LNCaP clone FGC (cell line): ENCODE results near the gene UGGT2.

ENCODE experiments used
- DNase-seq: peaks from one replicate; pipeline ENCODE4 v3.0.0-alpha.2; 2011; ENCODE audit warnings: low read depth
- H3K4me3 ChIP-seq: 2 replicates; pipeline ENCODE4 v1.5.1; 2011; ENCODE audit warnings: mild to moderate bottlenecking, low read depth, low read length, control low read depth
- TF ChIP-seq, protein P1 (sequence below): IDR thresholded peaks from 2 replicates; pipeline ENCODE4 v1.5.1; 2012; ENCODE audit warnings: mild to moderate bottlenecking; ENCODE audit not compliant: control insufficient read depth, insufficient read depth; ENCODE audit errors: extremely low read depth

Gene UGGT2

DNA sequence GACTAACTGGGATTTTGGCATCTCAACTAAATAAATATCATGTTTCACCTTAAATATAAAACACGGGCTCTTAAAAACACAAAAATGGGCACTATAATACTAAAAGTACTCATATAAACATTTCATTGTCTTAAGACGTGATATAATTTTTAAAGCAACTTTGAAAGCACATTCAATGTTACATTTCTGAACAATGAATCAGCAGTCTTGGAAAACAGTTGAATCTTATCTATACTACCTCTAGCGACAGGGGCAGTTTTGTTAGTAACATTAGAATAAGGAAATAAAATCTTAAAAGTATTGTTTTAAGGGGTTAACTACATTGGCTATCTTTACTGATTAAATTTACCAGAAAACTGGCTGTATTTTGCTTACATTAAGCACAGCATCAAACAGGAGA lies 156.9 kb downstream of the UGGT2 start:
- DNase-seq, result no peak
- no peak overlapping the region for H3K4me3 ChIP-seq
- TF ChIP-seq, protein P1, sequence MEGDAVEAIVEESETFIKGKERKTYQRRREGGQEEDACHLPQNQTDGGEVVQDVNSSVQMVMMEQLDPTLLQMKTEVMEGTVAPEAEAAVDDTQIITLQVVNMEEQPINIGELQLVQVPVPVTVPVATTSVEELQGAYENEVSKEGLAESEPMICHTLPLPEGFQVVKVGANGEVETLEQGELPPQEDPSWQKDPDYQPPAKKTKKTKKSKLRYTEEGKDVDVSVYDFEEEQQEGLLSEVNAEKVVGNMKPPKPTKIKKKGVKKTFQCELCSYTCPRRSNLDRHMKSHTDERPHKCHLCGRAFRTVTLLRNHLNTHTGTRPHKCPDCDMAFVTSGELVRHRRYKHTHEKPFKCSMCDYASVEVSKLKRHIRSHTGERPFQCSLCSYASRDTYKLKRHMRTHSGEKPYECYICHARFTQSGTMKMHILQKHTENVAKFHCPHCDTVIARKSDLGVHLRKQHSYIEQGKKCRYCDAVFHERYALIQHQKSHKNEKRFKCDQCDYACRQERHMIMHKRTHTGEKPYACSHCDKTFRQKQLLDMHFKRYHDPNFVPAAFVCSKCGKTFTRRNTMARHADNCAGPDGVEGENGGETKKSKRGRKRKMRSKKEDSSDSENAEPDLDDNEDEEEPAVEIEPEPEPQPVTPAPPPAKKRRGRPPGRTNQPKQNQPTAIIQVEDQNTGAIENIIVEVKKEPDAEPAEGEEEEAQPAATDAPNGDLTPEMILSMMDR, result no peak

DNA sequence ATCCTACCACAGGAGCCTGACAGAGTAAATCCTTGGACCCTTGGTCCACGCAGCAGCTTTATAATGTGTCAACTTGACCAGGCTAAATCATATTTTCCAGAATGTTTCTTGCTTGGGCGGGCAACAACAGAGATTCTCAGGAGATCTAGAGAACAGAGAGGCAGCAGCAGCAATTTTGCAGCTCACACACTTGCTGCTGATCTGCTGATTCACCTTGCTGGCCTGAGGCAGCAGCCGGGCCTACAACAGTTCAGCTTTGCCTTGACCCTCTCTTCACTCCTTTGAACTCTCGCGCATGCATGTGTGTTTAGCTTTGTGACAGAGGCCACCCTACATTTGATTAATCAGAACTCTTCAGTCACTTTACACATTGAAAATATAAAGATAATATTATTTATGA lies 159.3 kb downstream of the UGGT2 start:
- no peak for DNase-seq
- TF ChIP-seq, protein P1, result no peak
- no peak overlapping the region for H3K4me3 ChIP-seq

DNA sequence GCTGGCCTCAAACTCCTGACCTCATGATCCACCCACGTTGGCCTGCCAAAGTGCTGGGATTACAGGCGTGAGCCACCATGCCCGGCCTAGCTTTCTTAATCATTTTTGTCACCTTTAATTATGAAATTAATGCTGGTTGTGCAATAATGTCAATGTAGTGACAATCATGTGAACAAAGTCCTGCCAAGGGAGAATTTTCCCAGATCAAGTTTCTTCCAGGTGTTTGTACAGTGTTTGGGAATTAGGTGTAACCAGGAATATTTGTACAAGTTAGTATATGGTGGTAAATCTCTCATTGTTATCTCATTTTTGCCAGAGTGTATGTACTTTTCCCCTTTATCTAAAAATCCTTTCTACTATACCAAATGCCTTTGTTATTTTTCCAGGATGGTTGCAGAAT lies 171.1 kb downstream of the UGGT2 start:
- DNase-seq, result no peak
- H3K4me3 ChIP-seq, result no peak overlapping the region
- TF ChIP-seq, protein P1, result no peak

DNA sequence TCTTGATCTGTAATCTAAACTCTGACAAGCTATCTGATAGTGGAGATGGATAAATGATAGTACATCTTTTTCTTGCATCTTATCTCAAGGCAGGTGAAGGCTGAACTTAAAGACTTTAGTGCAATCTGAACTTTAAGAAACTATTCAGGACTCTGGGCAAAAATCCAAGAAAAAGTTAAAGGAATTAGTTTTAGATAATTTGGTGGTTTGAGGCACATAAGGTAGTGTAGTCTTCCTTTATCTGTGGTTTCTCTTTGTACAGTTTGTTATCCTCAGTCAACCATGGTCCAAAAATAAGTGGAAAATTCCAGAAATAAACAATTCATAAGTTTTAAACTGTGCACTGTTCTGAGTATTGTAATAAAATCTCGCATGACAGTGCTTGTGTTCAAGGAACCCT lies 172.9 kb downstream of the UGGT2 start:
- TF ChIP-seq, protein P1, result no peak
- H3K4me3 ChIP-seq, result no peak overlapping the region
- no peak for DNase-seq

DNA sequence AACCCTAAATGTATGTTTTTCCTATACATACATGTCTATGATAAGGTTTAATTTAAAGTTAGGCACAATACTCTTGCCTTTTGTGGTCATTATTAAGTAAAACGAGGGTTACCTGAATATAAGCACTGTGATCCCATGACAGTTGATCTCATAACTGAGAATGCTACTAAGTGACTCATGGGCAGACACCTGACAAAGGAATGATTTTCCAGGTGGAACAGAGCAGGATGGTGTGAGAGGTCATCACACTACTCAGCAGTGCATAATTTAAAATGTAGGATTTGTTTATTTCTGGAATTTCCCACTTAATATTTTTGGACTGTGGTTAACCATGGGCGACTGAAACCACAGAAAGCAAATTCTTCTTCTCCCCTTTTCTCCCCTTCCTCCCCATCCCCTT lies 178.9 kb downstream of the UGGT2 start:
- DNase-seq, result no peak
- no peak overlapping the region for H3K4me3 ChIP-seq
- TF ChIP-seq, protein P1, result no peak

DNA sequence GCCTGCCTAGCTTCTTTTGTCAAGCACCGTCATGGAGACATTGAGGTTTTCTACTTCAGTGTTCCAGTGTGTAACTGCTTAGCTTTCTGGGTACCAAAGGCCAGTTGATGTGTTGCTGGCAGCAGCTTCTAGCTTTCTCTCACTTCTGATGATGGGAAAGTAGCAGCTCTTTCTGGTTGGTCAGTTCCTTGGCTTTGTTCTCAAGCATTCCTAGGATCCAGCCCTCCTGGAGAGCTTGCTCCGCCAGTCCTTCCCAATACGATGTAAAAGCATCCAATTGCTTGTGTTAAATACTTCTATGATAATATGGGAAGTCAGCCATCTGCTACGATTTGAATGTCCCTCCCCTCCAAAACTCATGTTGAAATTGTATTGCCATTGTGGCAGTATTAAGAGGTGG lies 182.8 kb downstream of the UGGT2 start:
- TF ChIP-seq, protein P1, result no peak
- H3K4me3 ChIP-seq, result no peak overlapping the region
- no peak for DNase-seq

DNA sequence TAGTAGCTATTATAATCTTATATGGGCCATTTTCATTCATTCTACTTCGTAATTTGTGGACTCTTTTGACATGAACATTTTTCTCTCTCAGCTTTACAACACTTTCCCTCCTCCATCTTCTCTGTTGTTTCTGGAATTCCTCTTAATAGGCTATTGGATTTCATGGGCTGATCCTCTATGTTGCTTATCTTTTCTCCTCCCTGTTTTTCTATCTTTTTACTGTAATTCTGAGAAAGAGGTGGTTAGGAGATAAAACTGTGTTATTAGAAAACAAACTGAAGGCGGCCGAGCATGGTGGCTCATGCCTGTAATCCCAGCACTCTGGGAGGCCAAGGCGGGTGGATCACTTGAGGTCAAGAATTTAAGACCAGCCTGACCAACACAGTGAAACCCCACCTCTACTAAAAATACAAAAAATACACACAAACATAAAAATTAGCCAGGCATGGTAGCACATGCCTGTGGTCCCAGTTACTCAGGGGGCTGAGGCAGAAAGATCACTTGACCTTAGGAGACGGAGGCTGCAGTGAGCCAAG lies 188.1 kb downstream of the UGGT2 start:
- TF ChIP-seq, protein P1, result no peak
- H3K4me3 ChIP-seq, result no peak overlapping the region
- no peak for DNase-seq
